ENCODE measurements around the gene WAC.
A peak's percentile ranks its signal among the peaks of the same experiment; 100 is the strongest.

Gene WAC

DNA sequence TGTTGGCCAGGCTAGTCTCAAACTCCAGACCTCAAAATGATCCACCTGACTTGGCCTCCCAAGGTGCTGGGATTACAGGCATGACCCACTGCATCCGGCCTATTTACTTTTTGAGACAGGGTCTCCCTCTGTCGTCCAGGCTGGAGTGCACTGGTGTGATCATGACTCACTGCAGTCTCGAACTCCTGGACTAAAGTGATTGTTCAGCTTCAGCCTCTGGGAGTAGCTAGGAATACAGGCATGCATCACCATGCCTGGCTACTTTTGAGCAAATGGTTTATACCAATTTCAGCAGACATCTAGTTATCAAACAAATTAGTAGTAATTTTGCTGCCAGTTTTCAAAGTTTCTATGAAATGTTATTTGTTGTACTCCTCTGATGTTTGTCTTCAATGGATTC is 2.2 kb upstream of the WAC start:
- no peak for DNase-seq (ENCODE audit: low spot score)

DNA sequence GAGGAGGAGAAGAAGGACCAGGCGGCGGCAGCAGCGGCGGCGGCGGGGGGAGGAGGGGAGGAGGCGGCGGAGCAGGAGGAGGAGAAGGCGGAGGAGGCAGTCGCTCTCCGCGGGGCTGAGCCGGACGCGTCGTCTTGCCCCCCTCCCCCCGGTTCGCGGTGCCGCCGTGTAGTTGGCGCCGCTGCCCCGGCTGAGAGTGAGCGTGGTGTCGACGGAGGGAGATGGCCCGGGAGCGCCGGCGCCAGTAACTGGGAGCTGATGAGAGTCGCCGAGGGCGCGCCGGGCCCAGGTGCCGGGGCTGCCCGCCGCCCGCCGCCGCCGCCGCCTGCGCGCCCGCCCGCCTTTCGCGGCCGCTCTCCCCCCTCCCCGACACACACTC is 257 bp downstream of the WAC start:
- no peak for DNase-seq (ENCODE audit: low spot score)

DNA sequence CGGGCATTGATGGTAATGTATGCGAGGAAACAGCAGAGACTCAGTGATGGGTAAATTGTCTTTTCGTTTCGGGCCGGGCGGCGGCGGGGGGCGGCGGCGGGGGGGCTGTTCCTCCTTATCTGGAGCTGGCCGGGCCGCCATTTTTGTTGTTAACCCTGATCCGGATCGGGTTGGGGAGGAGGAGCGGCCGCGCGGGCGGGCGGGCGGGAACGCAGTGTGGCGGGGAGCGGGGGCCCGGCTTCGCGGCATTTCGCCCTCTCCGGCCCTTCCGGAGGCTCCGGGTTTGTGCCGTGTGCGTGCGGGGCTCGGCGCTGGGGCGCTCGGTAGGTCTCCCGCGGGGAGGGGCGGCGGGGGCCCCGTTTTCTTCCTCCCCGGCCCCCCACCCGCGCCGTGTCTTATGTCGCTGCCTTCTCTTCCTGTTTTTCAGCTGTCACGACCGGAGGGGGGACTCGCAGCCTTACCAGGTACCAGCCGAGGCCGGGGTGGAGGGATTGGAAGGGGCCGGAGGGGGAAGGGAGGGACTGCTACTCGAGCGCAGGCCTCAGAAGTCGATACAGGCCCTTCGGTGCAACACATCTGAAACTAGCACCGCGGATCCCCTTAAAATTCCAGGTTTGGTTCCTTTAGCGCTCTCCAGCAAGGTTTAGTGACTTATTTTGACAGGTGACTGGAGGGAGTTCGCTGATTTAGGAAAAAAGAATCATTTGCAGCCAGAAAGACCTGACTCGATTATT is 820 bp downstream of the WAC start:
- DNase-seq (ENCODE audit: low spot score), result peak; percentile 57

DNA sequence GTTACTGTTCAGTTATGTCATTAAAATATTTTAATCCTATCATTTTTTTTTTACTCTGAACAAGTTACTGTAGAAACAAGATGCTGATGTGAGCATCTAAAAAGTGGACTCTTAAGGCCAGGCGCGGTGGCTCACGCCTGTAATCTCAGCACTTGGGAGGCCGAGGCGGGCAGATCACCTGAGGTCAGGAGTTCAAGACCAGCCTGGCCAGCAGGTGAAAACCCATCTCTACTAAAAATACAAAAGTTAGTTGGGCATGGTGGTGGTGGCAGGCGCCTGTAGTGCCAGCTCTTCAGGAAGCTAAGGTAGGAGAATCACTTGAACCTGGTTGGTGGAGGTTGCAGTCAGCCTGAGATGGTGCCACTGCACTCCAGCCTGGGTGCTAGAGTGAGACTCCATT is 2.9 kb downstream of the WAC start:
- no peak for DNase-seq (ENCODE audit: low spot score)

DNA sequence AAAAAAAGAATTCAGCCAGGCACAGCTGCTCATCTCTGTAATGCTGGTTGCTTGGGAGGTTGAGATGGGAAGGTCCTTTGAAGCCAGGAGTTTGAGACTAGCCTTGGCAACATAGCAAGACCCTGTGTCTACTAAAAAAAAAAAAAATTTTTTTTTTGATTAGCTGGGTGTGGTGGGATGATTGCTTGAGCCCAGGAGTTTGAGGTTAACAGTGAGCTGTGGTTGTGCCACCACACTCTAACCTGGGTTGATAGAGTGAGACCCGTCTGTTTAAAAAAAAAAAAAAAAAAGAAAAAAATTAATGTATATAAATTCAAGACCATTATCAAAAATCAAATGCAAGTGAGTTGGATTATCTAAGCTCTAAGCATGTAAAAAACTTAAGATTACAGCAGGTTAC is 5.7 kb downstream of the WAC start:
- no peak for DNase-seq (ENCODE audit: low spot score)

DNA sequence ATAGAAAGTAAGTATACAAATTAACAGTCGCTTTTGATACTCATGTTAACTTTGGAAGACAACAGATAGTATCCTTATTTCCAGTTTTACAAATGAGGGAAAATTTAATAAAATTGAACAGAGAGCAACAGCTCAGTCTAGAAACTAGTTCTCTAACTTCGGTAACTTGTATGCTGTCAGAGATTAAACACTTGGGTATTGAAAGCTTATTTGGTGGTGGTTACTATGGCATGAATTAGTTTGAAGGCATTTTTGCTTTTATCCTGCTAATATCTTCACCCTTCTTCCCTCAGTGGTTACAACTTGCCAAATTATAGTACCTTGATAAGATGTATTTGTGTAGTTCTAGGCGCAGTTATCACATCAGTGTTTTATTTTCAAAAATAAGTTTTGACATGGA is 7.2 kb downstream of the WAC start:
- DNase-seq (ENCODE audit: low spot score), result no peak

DNA sequence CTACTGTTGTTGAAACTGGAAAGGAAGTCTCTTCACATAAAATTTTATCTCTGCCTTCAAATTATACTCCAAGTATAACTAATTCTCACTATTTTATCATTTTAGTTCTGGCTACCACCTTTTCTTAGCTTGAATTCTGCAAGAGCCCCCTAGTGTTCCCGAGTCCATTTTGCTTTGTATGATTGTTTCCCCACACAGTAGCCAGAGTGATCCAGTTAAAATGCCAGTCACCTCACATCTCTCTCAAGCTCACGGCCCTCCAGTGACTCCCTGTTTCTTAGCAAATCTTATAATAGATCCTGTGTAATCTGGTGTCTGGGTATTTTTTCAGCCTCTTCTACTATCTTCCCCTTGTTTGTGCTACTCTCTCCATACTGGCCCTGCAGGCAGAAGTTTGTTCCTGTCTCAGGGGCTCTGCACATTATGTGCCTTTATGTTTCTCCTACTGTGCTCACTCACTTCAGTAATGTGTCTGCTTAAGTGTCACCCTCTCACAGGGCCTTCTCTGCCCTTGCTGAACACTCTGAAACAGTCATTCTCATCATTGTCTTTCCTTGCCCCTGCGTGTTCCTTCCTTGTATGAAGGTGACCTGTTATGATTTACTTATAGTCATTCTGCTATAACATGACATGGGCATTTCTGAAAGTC is 8.9 kb downstream of the WAC start:
- DNase-seq (ENCODE audit: low spot score), result no peak

DNA sequence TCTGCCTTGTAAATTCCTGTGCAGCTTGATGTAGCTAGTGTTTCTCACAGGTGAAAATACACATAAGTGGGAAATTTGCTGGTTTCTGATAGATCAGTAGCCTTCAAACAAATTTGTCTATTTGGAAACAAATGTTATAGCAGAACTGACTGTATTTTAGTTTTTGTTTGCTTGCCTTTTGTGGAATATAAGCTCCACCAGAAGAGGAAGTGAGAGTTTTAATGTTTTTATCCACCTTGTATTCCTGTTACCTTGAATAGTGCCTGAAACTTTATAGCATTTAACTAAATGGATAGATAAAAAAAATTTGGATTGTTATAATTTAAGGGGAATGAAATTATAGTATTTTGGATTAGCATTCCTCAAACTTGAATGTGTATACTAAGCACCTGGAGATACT is 9.8 kb downstream of the WAC start:
- DNase-seq (ENCODE audit: low spot score), result no peak

DNA sequence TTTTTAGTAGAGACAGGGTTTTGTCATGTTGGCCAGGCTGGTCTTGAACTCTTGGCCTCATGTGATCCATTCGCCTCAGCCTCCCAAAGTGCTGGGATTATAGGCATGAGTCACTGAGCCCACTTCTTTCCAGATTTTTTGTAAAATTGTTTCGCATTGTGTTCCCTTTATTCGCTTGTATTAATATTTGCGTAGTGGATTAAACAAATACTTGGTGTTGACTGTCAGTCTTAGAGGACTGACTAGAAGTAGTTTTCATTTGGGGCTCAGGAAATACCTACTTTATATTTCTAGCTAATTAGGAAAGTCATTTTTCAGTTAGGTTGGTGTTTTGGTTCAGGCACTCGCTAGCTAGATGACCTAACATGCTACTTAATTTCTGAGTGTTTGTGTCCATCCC is 11.1 kb downstream of the WAC start:
- DNase-seq (ENCODE audit: low spot score), result no peak

DNA sequence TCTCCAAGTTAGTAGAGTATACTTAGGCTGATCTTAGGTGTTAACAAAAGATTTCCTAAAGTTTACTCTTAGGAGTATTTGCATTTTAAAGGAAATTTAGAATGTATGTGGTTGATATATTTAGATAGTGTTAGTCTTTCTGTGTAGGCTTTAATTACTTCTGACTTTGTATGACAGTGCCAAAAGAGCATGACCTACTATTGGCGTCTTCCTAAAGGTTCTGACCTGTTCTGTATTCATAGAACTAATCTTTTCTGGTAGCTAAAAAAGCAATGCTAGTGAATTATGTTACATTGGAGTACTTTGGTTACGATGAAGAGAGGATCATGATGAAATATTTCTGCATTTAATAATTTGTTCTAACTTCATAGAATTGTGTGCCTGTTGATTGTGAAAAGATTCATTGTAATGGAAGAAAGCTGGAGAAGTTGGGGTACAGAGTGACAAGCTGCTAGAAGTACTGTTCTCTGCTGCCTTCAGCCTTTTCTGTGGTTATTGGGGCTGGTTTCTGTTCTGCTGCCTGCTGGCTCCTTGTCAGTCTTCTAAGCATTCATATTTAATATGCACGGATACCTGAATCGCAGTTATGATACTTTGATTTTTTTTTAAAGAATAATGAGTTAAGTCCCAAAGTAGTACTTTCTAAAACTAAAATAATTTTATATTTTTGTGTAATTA is 13.2 kb downstream of the WAC start:
- no peak for DNase-seq (ENCODE audit: low spot score)

DNA sequence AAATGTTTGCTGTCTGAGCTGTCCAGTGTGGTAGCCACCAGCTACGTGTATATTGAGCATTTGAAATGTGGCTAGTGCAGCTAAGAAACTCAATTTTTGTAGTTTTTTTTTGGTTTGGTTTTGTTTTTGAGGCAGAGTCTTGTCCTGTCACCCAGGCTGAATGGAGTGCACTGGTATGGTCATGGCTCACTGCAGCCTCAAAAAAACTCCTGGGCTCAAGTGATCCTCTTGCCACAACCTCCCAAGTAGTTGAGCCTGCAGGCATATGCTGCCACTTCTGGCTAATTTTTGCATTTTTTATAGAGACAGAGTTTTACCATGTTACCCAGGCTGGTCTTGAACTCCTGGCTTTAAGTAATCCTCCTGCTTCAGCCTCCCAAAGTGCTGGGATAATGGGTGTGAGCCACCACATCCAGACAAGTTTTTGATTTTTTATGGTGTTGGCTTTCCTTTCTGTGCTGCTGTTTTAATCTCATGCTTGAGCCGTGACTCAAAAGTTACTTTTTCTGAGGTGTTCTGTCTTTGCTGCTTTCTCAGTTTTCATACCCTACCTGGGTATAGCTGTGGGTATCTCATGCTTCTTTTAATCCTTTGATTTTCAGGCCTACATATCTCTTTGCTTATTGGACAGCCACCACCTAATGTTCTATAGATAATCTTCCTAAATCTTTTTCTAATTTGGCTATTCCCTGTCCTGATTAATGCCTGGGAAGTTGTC is 16.0 kb downstream of the WAC start:
- DNase-seq (ENCODE audit: low spot score), result no peak

DNA sequence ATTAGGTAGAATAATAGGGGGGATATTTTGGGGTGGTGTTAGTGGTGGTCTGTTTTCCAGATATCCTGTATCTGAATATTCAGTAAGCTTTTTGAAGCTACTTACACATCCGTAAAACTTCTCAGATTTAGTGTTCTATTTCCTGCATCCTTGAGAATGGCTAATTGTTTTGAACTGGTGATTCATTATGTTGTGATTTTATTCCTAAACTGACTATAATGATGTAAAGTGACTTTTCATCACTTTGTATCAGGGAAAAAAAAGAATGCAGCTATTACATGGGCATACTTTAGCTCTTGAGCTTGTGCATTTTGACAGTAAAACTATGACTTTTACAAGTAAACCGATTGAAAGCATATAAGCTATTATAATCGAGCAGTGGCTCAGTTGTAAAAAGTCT is 18.2 kb downstream of the WAC start:
- DNase-seq (ENCODE audit: low spot score), result no peak

DNA sequence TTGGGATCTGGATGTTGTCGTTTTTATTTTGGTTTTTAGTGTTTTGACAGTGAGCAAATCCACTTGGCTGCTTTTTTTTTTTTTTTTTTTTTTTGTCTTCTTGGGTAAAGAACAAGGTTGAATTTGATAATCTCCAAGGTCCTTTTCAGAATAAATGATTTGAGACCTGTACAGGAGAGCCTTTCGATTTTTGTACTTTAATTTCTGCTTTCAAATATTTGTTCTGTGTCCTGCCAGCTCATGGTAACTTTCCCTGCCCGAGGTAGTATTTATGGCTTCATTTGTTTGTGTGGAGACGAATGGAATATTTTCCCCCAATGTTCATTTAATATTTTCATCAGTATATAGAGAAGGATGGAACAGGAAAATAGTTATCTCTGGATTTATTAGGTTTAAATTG is 19.9 kb downstream of the WAC start:
- no peak for DNase-seq (ENCODE audit: low spot score)

DNA sequence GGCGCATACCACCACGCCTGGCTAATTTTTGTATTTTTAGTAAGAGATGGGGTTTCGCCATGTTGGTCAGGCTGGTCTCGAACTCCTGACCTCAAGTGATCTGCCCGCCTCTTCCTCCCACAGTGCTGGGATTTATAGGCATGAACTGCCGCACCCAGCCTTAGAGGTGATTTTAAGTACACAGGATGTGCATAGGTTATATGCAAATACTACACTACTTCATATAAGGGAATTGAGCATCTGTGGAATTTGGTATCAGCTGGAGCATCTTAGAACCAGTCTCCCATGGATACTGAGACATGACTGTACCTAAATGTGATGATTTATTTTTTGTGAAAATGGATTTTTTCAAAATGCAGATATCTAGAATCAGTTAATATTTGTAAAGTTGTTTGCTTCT is 21.1 kb downstream of the WAC start:
- DNase-seq (ENCODE audit: low spot score), result no peak

DNA sequence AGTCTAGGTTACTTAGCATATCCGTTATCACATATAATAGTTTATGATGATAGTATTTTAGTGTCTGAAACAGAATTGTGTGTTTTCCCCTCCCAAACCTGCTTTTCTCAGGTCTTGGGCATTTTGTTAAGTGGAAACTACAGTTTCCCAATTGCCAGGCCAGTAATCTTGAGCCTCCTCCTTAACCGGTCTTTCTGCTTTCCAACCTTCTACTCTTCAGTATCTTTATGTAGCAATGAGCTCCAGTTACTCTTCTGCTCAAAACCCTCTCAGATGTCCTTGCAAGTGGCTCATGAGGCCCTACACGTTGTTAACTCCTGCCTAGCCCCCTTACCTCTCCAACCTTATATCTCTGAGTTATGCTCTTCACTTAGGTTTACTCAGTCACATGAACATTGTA is 22.0 kb downstream of the WAC start:
- no peak for DNase-seq (ENCODE audit: low spot score)

DNA sequence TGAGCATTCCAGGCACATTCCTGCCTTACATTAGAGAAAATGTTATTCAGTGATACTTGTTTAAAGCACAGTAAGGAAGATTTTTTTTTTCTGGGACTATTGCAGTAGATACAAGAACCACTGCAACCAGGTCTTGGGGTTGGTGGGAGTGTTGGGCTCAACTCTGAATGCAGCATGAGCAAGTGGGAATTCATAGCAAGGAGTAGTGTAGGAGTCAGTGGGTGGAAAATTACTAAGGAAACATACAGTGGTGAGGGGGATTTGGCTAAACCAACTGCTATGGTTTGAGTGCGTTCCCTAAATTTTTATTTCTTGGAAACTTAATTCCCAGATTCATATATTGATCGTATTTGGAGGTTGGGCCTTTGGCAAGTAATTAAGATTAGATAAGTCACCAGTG is 22.4 kb downstream of the WAC start:
- DNase-seq (ENCODE audit: low spot score), result no peak

DNA sequence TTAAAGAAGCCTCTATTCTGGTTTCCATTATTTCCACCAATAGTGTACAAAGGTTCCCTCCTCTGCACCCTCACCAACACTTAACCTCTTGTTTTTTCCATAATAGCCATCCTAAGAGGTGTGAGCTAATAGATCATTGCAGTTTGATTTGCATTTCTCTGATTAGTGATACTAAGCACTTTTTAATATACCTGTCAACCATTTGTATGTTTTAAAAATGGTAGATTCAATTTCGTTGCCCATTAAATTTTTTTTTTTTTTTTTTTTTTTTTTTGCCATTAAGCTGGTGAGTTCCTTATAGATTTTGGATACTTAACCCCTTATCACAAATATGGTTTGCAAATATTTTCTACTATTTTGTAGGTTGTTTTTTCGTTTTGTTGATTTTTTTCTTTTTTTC is 23.2 kb downstream of the WAC start:
- no peak for DNase-seq (ENCODE audit: low spot score)

DNA sequence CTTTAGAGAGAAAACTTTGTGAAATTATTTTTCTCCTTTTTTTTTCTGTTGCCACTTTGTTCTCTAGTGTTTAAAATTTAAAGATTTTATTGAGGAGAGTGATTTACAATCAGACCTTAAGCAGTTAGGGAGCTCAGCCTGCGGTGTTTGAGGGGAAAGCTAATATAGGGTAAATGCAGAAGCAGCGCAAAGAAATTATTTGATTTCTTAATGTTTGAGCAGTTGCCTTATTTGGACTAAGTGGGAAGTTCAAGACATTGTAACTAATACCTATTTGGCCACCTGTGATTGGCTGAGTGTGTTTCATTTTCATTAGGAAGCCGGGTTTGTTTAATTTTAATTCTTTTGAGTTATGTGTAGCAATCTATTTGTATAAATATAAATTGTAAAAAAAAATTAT is 25.3 kb downstream of the WAC start:
- DNase-seq (ENCODE audit: low spot score), result no peak

DNA sequence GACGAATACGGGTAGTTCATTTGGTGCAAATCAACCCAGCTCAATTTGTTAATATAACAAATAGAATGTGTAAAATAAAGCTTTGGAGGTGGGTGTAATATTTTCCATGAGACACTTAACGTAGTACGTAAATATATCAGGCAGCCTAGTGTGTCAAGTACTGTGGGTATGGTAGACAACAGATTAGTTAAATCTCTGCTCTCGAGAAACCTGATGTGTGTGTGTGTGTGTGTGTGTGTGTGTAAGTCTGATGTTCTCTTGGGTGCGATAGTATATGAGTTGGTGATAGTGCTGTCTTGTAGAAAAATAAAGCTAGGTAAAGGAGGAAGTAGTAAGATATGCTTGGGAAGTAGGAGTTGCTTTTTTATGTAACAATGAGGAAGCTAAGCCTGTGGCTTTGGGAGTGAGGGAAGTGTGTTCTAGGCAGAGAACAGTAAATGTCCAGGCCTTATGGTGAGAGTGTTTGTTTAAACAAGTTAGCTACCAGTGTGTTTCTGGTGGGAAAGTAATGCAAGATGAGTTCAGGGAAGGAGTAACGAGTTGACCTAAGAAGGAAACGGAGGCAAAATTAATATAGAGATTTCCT is 26.1 kb downstream of the WAC start:
- DNase-seq (ENCODE audit: low spot score), result no peak

DNA sequence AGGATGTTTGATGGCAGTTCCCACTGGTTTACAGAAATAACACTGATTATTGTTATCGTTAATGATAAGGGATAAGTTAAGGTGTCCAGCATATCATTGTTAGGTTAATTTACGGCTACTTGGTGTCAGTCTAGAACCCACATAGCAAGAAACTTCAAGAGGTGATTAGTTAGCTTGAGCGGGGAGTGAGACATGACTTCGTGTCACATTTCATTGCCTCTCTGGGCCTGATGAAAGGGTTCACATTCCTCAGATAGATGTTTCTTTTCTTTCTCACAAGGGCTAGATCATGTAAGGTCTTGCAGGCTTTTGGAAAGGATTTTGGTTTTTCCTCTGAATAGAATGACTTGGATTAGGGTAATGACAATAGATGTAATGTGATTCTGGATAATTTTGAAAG is 26.7 kb downstream of the WAC start:
- DNase-seq (ENCODE audit: low spot score), result no peak

DNA sequence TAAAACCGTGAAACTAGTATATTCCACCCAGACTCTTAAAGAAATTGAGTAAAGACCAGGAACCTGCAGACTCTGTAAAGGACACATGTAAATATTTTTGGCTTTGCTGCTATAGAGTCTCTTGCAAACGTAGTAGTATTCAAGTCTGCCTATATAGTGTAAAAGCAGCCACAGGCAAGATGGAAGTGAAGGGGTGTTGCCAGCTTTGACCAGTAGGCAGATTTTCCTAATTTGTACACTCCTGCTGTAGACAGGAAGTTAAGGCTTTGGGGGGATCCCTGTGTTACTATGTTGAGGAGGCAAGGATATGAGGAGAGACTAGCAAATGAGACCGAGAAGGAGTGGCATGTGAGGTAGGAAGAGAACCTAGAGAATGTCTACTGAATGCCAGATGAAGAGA is 27.7 kb downstream of the WAC start:
- no peak for DNase-seq (ENCODE audit: low spot score)

DNA sequence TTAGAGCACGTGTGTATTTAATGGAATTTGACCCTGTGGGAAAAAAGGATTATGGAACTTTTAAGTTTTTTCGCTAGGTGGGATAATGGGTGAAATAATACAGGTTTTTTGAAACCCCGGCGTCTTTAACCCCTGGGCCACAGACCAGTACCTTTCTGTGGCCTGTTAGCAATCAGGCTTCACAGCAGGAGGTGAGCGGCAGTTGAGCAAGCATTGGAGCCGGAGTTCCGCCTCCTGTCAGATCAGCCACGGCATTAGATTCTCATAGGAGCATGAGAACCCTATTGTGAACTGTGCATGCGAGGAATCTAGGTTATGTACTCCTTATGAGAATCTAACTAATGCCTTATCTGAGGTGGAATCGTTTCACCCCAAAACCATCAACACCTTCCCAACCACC is 28.6 kb downstream of the WAC start:
- no peak for DNase-seq (ENCODE audit: low spot score)

DNA sequence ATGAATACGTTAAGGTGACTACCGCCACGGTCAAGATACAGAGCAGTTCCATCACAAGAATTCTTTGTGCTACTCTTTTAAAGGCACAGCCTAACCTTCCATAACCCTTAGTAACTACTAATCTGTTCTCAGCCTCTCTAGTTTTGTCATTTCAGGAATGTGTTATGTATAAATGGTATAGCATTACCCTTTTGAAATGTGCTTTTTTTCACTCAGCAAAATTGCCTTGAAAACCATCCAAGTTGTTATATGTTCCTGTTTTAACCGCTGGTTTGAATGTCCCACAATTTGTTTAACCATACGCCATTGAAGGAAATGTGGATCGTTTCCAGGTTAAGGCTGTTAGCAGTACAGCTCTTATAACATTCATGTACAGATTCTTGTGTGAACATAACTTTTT is 32.0 kb downstream of the WAC start:
- DNase-seq (ENCODE audit: low spot score), result no peak

All from globus pallidus (tissue), 1 donor.